GM11168 (cell line): ENCODE measurements around the gene TAF3.

ENCODE experiments used
- in situ Hi-C: fragments of 300-500 bp; cut with MboI; formaldehyde crosslinking; loops from one replicate; pipeline ENCODE4 v1.12.0; 2022; ENCODE audit warnings: low sequenced_read_pairs; ENCODE audit not compliant: unreplicated experiment

The TAF3 gene

DNA sequence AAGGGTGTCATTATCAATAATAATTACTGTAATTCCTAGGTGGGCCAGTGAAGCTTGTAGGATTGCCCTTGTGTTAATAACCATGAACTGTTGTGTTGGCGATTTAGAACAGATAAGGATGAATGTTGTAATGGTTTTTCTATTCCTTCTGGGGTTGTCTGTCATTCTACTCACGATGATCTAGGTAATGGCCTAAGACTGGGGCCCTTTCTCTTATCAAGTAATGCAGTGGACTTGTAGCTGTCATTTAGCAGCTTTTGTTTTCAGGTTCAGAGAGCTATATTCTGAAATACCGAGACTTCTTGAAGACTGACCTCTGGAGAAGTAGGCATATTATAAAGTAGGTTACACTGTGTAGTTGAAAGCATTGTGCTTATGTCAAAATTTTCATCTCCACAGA, 110.2 kb downstream of the TAF3 start:
- in situ Hi-C loops, result no loop called here

- in situ Hi-C loops, result no loop called here
Observed at GRCh38 chr10:7932301-7933036, 114.2 kb downstream of the TAF3 start.

- in situ Hi-C loops, result no loop called here
Observed at GRCh38 chr10:7933262-7933661, 115.0 kb downstream of the TAF3 start.

DNA sequence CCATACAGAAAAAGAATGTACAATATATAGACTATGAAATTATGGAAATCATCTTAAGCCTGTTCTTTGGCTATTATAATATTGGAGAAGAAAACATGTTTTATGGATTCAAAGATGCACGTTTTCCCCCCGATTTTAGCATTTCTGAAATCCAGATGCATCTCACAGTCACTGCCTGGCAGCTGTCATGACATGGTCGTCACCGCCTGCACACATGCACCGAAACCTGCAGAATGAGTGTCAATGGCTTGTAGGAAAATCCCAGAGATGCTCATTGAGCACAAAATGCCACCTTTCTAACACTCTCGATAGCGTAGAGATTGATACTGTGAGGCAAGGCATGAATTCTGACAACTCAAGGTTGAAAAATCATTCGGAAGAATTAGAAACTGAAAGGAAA, 115.5 kb downstream of the TAF3 start:
- in situ Hi-C loops, result no loop called here

- in situ Hi-C loops, result no loop called here
Observed at GRCh38 chr10:7937315-7937945, 119.1 kb downstream of the TAF3 start.

DNA sequence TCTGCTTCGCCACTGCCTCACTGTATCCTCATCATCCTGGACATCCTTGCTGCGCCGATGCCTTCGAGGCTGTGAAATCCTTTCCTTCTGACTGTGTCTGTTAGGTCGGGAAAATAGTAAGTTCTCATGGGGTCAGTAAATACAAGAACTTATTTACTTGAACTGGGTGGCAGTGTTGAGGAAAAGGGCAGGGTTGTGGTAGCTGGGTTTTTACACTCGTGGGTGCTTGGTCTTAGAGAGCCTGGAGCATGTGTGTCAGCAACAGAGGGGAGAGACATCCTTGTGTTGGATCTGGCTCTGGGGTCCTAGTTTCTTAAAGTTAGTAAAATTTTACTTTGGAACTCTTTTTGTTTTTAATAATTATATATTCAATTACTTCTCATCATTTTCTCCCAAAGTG, 123.3 kb downstream of the TAF3 start:
- in situ Hi-C loops, result no loop called here

DNA sequence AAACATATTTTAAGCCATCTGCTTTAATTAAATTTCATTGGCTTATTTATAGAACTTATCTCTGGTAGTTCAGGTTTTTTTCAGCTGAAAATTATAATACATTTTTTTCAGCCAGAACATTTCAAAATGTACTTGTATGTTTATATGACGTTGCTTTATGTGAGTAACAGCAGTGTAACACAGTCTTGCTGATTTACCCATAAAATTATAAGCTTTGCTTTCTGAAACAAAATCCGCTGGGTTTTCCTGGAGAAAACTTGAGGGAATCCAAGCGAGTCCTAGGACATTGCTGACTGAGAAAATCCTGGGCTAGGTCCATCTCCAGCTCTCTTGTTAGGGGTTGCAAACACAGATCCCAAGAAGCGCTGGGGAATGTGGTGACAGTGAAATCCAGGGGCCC, 124.0 kb downstream of the TAF3 start:
- in situ Hi-C loops, result no loop called here

GRCh38 chr10:7942859-7943258, 124.6 kb downstream of the TAF3 start:
- in situ Hi-C loops, result no loop called here

DNA sequence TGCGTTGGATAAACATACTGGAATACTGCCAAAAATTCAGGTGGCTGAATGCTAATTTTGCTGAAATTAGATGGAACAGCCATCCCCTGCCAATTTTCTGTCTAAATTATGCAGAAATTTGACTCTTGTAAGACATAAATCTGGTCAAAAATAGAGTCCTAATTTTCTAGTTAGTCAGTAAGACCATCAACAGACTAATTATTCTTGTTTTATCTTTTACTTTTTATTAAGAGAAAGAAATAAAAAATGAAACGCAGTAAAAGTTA, 125.8 kb downstream of the TAF3 start:
- in situ Hi-C loops, result no loop called here

DNA sequence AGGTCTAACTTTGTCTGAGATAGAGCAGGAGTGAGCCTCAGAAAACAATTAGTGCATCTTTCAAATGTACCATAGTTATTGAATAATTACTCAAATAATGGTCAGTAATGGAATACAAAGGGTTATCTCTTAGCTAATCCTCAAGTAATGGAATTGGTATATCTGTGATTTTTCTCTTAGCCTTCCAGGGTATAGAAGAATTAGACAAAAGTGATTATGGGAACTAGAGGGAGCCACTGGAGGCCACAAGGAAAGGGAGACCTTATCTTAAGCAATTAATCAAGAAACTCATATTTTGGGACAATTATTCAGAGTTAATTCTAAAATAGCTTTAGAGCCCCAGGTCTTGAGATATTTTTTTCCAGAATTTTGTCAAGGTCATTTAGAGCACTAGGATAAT, 126.2 kb downstream of the TAF3 start:
- in situ Hi-C loops, result no loop called here

- in situ Hi-C loops, result no loop called here
Observed at GRCh38 chr10:7945034-7945433, 126.7 kb downstream of the TAF3 start.

DNA sequence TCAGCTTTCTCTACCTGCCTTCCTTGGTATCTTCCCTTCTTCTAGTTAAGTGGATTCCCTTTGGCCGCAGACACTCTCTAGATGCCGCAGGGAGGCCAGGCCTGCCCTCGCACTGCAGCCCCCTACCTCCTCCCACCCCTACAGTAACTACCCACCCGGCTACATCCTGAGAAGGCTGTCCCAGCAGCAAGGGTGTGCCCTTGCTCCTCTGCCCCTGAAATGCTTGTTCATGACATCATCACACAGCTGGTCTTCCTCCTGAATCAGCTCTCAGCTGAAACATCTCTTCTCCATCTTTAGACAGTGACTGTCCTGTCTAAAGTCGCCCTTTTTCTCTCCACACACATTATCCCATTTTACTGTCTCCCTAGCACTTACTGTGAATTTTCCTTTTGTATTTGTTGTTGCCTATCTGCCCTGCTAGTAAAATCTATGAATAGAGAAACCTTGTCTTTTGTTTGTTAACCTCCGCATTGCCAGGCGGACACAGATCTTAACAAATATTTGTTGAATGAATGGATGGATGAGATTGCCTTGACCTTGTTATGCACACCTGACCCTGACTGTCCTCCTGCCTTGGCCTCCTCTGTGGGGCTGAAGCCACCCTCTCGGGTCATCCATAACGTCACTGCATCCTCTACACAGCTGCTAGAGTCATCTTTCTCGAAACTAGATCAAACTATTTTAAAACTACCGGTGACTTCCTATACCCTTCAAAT, 127.3 kb downstream of the TAF3 start:
- in situ Hi-C loops, result no loop called here

DNA sequence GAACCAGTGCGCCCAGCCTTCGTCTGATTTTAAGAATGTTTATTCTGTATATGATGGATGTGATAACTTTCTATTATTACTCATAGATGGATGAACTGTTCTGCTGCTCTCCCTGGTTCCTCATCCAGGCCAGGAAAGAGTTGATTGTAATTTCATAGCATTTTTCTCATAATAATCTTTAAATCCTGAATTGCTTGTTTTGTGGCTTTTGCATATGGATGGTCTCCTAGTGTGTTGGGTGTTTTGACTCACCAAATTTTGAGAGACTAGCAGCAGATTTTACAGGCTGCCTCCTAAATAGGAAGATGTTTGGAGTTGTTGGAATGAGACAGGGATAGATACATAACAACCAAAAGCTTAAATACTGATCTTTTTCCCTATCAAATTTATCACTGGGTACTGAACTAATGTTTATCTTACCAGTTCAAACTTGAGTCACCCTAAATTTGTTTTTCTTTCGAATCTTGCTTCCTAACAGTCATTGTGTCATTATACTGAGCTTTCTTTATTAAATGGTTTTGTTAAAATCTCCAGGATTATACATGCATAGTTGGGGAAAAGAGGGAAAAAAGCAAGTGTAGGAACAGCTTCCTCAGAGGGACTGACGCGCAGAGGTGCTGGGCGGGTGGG, 130.2 kb downstream of the TAF3 start:
- in situ Hi-C loops, result no loop called here

DNA sequence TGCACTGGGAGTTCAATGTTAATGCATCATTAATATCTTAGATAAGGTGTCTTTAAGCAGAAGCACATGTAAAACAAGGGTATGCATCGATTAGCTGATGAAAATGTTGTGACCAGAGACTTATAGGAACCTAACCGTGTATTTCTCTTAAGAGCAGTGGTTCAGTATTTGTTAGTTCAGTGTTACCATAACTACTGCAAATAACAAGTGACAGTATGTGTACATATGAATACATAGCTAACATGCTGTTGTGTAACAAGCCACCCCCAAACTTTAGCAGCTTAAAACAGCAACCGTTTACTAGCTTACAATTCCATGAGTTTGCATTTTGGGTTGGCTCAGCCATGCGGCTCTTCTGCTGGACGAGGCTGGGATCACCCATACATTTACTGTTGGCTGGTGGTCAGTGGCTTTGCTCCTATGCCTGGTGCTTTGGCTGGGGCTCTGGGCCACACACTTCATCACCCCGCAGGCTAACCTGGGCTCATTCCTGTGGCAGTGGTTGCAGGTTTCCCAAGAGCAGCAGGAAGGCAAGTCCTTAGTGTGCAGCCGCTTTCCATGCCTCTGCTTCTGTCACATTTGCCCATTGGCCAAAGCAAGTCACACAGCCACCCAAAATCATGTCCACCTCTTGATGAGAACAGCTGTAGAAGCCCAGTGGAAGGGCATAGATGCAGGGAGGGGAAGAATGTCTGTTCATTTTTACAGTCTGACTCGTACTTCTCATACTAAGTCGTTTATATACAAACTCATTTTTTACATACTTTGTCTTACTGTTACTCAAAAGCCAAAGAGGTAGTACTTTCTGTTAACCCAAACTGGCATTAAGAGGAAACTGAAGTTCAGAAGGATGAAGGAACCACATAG, 132.9 kb downstream of the TAF3 start:
- in situ Hi-C loops, result no loop called here

- in situ Hi-C loops, result no loop called here
Observed at GRCh38 chr10:7952266-7952665, 134.0 kb downstream of the TAF3 start.

DNA sequence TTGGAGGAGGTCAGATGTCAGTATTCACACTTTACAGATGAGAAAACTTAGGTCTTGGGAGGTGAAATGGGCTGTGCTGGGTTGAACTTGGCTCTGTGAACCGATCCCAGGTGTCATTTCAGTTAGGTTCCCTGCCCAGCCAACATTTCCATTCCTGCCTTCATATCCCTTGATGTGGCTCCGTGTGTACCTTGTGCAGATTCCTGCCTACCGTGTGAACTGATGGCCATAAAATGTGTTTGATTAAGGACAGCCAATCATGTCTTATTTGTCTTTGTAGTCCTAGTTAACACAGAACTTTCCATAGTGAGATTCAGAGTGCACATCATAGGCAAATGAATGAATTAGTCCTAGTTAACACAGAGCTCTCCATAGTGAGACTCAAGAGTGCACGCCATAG, 135.1 kb downstream of the TAF3 start:
- in situ Hi-C loops, result no loop called here

- in situ Hi-C loops, result no loop called here
Observed at GRCh38 chr10:7955446-7955845, 137.1 kb downstream of the TAF3 start.

DNA sequence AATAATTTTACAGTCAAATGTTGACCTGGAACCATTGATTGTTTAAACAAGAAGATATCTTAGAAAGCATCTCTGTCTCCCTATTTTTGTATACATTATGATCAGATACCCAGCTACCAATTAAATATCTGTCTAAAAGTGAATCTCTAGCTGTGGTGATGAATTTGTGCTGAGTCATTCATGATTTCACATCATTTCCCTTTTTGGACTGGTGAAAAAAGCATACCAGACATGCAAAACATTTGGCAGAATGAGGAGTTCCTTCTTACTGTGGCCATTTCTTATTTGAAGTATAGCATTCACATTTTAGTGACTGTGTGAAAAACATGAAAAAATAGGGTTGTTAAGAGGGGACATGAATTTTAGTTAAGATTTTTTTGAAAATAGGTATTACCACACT, 138.2 kb downstream of the TAF3 start:
- in situ Hi-C loops, result no loop called here

DNA sequence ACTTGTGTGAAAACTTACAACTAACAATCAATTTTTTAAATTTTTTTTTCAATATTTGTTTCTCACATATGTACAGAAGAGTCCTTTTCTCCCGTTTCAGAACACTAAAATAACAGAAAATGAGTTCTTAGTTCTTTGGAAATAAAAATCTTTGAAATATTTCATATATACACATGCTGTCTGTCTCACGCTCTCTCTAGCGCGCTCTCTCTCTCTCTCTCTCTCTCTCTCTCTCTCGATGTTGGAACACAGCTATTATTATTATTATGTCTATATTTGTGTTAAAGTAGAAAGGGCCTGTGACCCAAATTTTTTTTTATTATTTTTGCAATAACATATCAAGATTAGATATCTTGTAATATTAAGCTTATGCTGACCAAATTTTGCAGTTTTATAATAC, 139.3 kb downstream of the TAF3 start:
- in situ Hi-C loops, result no loop called here

DNA sequence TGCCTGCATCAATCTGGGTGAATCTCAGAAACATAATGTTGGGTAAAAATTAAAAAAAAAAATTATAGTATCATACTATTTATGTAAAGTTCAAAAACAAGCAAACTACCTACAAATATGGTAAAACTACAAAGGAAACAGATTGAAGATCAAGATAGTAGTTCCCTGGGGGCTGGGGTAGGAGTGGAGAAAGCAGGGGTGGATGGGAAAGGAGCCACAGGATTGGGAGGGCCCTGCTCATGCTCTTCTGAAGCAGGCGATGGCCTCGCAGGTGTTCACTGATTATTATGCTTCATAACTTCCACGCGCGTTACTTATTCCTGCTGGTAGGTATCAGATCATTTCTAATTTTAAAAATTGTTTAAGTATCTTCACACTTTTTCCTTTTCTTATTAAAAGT, 140.1 kb downstream of the TAF3 start:
- in situ Hi-C loops, result no loop called here
